ENCODE measurements around the gene PAN3.
A peak's percentile ranks its signal among the peaks of the same experiment; 100 is the strongest.
"Not testable (repeated sequence)": the region's sequence is repeated elsewhere in the genome, so short reads cannot be mapped to it uniquely, and the experiment has no call there.

Gene PAN3

GRCh38 chr13:28099396-28100149, 38.8 kb upstream of the PAN3 start:
- TF ChIP-seq ARNTL (CRISPR knock-in tag; IDR thresholded peaks at IDR 0.05; ENCODE audit: borderline replicate concordance, low read depth), result no peak
- TF ChIP-seq BACH2 (CRISPR knock-in tag; IDR thresholded peaks at IDR 0.05; ENCODE audit: borderline replicate concordance), result no peak
- TF ChIP-seq CSDC2 (CRISPR knock-in tag; IDR thresholded peaks at IDR 0.05), result no peak
- TF ChIP-seq PPARA (CRISPR knock-in tag; IDR thresholded peaks at IDR 0.05; ENCODE audit: borderline replicate concordance), result no peak
- TF ChIP-seq ZFP3 (CRISPR knock-in tag; IDR thresholded peaks at IDR 0.05), result no peak
- no peak for TF ChIP-seq TCF4 (CRISPR knock-in tag; IDR thresholded peaks at IDR 0.05; ENCODE audit: borderline replicate concordance)
- no peak for TF ChIP-seq ISL1 (CRISPR knock-in tag; IDR thresholded peaks at IDR 0.05)
- no peak for ATAC-seq

- TF ChIP-seq ZC3H10 (CRISPR knock-in tag; IDR thresholded peaks at IDR 0.05) (no peak), ZNF565 (CRISPR knock-in tag; conservative IDR thresholded peaks at IDR 0.05; ENCODE audit: low read depth) (no peak), PATZ1 (CRISPR knock-in tag; IDR thresholded peaks at IDR 0.05; ENCODE audit: borderline replicate concordance) (no peak), ZNF70 (CRISPR knock-in tag; IDR thresholded peaks at IDR 0.05) (no peak), POU6F1 (CRISPR knock-in tag; IDR thresholded peaks at IDR 0.05; ENCODE audit: borderline replicate concordance, low read depth) (no peak)
- TF ChIP-seq, protein P1, sequence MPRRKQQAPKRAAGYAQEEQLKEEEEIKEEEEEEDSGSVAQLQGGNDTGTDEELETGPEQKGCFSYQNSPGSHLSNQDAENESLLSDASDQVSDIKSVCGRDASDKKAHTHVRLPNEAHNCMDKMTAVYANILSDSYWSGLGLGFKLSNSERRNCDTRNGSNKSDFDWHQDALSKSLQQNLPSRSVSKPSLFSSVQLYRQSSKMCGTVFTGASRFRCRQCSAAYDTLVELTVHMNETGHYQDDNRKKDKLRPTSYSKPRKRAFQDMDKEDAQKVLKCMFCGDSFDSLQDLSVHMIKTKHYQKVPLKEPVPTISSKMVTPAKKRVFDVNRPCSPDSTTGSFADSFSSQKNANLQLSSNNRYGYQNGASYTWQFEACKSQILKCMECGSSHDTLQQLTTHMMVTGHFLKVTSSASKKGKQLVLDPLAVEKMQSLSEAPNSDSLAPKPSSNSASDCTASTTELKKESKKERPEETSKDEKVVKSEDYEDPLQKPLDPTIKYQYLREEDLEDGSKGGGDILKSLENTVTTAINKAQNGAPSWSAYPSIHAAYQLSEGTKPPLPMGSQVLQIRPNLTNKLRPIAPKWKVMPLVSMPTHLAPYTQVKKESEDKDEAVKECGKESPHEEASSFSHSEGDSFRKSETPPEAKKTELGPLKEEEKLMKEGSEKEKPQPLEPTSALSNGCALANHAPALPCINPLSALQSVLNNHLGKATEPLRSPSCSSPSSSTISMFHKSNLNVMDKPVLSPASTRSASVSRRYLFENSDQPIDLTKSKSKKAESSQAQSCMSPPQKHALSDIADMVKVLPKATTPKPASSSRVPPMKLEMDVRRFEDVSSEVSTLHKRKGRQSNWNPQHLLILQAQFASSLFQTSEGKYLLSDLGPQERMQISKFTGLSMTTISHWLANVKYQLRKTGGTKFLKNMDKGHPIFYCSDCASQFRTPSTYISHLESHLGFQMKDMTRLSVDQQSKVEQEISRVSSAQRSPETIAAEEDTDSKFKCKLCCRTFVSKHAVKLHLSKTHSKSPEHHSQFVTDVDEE (CRISPR knock-in tag; IDR thresholded peaks at IDR 0.05), result no peak
- peak; percentile 40; the same call in 2 of the 3 replicates for ATAC-seq
Observed at GRCh38 chr13:28100150-28101121, 37.9 kb upstream of the PAN3 start, which contains the start of gene FLT3. Gene FLT3 (minus strand): TSS chr13:28100576. CDS start chr13:28100510, 66 bp downstream.

- not testable (repeated sequence) for ATAC-seq
Observed at GRCh38 chr13:28101886-28102285, 36.5 kb upstream of the PAN3 start.

DNA sequence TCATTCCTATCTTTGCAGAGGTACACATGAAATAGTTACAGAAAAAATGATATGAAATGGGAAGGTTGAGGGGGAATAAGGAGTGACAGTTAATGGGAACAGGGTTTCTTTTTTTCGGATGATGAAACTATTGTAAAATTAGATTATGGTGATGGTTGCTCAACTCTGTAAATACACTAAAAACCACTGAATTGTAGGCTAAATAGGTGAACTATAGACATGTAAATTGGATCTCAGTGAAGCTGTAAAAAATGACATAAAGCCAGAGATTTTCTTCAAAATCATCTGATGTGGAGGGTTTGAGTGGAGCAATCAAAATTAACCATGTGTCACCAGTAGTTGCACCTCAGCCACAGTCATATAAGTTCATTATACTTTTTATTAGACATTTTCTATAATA, 31.4 kb upstream of the PAN3 start:
- no peak for ATAC-seq
- TF ChIP-seq ESRRG (CRISPR knock-in tag; IDR thresholded peaks at IDR 0.05), result no peak

DNA sequence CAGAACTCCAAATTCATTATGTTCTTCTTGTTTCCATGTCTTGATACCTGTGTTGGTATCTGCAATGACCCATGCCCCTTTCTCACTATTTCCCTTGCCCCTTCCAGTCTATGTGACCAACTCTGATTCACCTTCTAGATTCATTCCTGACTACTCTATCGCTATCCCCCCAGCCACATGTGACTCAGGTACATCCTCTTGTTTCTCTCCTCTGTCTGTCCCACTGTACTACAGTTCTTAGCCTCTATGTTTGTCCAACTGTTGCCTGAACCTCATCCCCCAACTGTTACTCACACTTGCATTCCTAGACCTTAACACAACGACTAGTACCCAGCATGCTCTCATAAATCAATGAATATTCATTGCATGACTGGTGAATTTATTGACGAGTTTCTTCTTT, 27.9 kb upstream of the PAN3 start:
- ATAC-seq, result no peak
- TF ChIP-seq, protein P1 (CRISPR knock-in tag; IDR thresholded peaks at IDR 0.05), result no peak

All from SK-N-SH treated with all-trans-retinoic acid at 6 μM for 48 hours (cell line).